HEK293 (cell line): ENCODE measurements around the gene NFATC3.

Experiments used
- CTCF ChIP-seq: fragments of 450-650 bp; formaldehyde crosslinking; IDR thresholded peaks from 2 replicates; pipeline ENCODE4 v1.5.1; 2016; ENCODE audit warnings: missing biosample characterization, missing genetic modification characterization
- PRDM1 ChIP-seq: fragments of 450-650 bp; formaldehyde crosslinking; IDR thresholded peaks from 2 replicates; pipeline ENCODE4; 2016; ENCODE audit warnings: missing biosample characterization, missing genetic modification characterization
- TCF7L2 ChIP-seq: IDR thresholded peaks from 2 replicates; pipeline ENCODE4 v1.6.1; 2011; ENCODE audit warnings: low read depth, mild to moderate bottlenecking, inconsistent platforms, low read length, moderate library complexity, borderline replicate concordance
- TRIM28 ChIP-seq: IDR thresholded peaks from 2 replicates; pipeline ENCODE4 v1.6.1; 2011; ENCODE audit warnings: low read length, control low read depth, borderline replicate concordance
- YY1 ChIP-seq: fragments of 450-650 bp; formaldehyde crosslinking; IDR thresholded peaks from 2 replicates; pipeline ENCODE4 v1.5.1; 2018; ENCODE audit warnings: missing biosample characterization, missing genetic modification characterization
- ZBTB11 ChIP-seq: fragments of 450-650 bp; formaldehyde crosslinking; conservative IDR thresholded peaks from 2 replicates; pipeline ENCODE4 v1.5.1; 2016; ENCODE audit warnings: low read depth, missing biosample characterization, missing genetic modification characterization
- ZNF112 ChIP-seq: fragments of 450-650 bp; formaldehyde crosslinking; IDR thresholded peaks from 2 replicates; pipeline ENCODE4 v1.5.0; 2017; ENCODE audit warnings: missing biosample characterization, missing genetic modification characterization
- ZNF23 ChIP-seq: fragments of 450-650 bp; formaldehyde crosslinking; IDR thresholded peaks from 2 replicates; pipeline ENCODE4 v1.5.1; 2016; ENCODE audit warnings: missing biosample characterization, missing genetic modification characterization, borderline replicate concordance
- ZNF274 ChIP-seq, 2 experiments: fragments of 200-500 bp in 1 of 2; fragments of 450-650 bp in 1 of 2; sonication (Bioruptor generic) in 1 of 2; formaldehyde crosslinking in 1 of 2; IDR thresholded peaks; 2 replicates each; pipeline versions ENCODE4 v1.5.1 to v1.6.1; 2014 to 2016; ENCODE audit warnings: borderline replicate concordance in 1 of 2, inconsistent platforms in 1 of 2, low read length in 1 of 2, missing biosample characterization in 1 of 2, missing genetic modification characterization in 1 of 2
- ZNF529 ChIP-seq: fragments of 450-650 bp; formaldehyde crosslinking; IDR thresholded peaks from 2 replicates; pipeline ENCODE4 v1.5.1; 2017; ENCODE audit warnings: missing genetic modification characterization, missing biosample characterization; ENCODE audit not compliant: insufficient replicate concordance
- TF ChIP-seq, protein P1 (sequence below): fragments of 450-650 bp; formaldehyde crosslinking; IDR thresholded peaks from 2 replicates; pipeline ENCODE4 v1.5.1; 2016; ENCODE audit warnings: missing biosample characterization, missing genetic modification characterization
- TF ChIP-seq, protein P2 (sequence below): fragments of 450-650 bp; formaldehyde crosslinking; IDR thresholded peaks from 2 replicates; pipeline ENCODE4 v1.5.1; 2016; ENCODE audit warnings: missing biosample characterization, missing genetic modification characterization
- TF ChIP-seq, protein P3 (sequence below): fragments of 450-650 bp; formaldehyde crosslinking; IDR thresholded peaks from 2 replicates; pipeline ENCODE4 v1.5.1; 2016; ENCODE audit warnings: missing biosample characterization, missing genetic modification characterization

DNA sequence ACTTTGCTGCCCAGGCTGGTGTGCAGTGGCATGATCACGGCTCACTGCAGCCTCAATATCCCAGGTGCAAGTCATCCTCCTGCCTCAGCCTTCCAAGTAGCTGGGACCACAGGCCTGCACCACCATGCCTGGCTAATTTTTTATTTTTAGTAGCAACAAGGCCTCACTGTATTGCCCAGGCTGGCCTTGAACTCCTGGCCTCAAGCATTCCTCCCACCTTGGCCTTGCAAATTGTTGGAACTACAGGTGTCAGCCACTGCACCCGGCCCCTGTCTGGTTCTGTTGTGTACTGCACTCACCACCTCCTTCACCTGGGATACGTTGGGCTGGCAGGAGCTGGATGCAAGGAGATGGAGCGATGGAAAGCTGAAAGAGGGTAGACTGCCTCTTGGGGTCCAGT is 168.6 kb downstream of the NFATC3 start:
- TF ChIP-seq TRIM28 (no peak), ZNF23 (tag by site-specific recombination) (no peak), ZNF529 (no peak), CTCF (no peak), ZNF274 (IDR thresholded peaks at IDR 0.05; ENCODE audit: low read length) (no peak), ZNF274 (tag by site-specific recombination; IDR thresholded peaks at IDR 0.05; ENCODE audit: borderline replicate concordance) (no peak), PRDM1 (tag by site-specific recombination) (no peak), YY1 (tag by site-specific recombination) (no peak), TCF7L2 (no peak), ZNF112 (no peak), ZBTB11 (tag by site-specific recombination) (no peak)
- TF ChIP-seq, protein P1, sequence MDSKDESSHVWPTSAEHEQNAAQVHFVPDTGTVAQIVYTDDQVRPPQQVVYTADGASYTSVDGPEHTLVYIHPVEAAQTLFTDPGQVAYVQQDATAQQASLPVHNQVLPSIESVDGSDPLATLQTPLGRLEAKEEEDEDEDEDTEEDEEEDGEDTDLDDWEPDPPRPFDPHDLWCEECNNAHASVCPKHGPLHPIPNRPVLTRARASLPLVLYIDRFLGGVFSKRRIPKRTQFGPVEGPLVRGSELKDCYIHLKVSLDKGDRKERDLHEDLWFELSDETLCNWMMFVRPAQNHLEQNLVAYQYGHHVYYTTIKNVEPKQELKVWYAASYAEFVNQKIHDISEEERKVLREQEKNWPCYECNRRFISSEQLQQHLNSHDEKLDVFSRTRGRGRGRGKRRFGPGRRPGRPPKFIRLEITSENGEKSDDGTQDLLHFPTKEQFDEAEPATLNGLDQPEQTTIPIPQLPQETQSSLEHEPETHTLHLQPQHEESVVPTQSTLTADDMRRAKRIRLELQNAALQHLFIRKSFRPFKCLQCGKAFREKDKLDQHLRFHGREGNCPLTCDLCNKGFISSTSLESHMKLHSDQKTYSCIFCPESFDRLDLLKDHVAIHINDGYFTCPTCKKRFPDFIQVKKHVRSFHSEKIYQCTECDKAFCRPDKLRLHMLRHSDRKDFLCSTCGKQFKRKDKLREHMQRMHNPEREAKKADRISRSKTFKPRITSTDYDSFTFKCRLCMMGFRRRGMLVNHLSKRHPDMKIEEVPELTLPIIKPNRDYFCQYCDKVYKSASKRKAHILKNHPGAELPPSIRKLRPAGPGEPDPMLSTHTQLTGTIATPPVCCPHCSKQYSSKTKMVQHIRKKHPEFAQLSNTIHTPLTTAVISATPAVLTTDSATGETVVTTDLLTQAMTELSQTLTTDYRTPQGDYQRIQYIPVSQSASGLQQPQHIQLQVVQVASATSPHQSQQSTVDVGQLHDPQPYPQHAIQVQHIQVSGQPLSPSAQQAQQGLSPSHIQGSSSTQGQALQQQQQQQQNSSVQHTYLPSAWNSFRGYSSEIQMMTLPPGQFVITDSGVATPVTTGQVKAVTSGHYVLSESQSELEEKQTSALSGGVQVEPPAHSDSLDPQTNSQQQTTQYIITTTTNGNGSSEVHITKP (tag by site-specific recombination): no peak
- TF ChIP-seq, protein P2, sequence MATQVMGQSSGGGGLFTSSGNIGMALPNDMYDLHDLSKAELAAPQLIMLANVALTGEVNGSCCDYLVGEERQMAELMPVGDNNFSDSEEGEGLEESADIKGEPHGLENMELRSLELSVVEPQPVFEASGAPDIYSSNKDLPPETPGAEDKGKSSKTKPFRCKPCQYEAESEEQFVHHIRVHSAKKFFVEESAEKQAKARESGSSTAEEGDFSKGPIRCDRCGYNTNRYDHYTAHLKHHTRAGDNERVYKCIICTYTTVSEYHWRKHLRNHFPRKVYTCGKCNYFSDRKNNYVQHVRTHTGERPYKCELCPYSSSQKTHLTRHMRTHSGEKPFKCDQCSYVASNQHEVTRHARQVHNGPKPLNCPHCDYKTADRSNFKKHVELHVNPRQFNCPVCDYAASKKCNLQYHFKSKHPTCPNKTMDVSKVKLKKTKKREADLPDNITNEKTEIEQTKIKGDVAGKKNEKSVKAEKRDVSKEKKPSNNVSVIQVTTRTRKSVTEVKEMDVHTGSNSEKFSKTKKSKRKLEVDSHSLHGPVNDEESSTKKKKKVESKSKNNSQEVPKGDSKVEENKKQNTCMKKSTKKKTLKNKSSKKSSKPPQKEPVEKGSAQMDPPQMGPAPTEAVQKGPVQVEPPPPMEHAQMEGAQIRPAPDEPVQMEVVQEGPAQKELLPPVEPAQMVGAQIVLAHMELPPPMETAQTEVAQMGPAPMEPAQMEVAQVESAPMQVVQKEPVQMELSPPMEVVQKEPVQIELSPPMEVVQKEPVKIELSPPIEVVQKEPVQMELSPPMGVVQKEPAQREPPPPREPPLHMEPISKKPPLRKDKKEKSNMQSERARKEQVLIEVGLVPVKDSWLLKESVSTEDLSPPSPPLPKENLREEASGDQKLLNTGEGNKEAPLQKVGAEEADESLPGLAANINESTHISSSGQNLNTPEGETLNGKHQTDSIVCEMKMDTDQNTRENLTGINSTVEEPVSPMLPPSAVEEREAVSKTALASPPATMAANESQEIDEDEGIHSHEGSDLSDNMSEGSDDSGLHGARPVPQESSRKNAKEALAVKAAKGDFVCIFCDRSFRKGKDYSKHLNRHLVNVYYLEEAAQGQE: no peak
- TF ChIP-seq, protein P3, sequence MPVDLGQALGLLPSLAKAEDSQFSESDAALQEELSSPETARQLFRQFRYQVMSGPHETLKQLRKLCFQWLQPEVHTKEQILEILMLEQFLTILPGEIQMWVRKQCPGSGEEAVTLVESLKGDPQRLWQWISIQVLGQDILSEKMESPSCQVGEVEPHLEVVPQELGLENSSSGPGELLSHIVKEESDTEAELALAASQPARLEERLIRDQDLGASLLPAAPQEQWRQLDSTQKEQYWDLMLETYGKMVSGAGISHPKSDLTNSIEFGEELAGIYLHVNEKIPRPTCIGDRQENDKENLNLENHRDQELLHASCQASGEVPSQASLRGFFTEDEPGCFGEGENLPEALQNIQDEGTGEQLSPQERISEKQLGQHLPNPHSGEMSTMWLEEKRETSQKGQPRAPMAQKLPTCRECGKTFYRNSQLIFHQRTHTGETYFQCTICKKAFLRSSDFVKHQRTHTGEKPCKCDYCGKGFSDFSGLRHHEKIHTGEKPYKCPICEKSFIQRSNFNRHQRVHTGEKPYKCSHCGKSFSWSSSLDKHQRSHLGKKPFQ (tag by site-specific recombination): no peak
